ENCODE data around the gene PCYT1A. TPM values are rescaled to one million over a fixed set of nuclear protein-coding genes. Genes with fewer than 3 reads are reported as not detected.
A peak's percentile ranks its signal among the peaks of the same experiment; 100 is the strongest.

Gene PCYT1A
- total and polyA plus RNA-seq, 10 of the 15 experiments (the other 5 are each of a cell fraction or from before 2014, with no cell fraction given), result 10.8 to 64.3 (median 48.6) TPM

GRCh38 chr3:196287440-196288140 lies at the start of gene PCYT1A (continued):
- TF ChIP-seq ZZZ3 (IDR thresholded peaks at IDR 0.05; ENCODE audit: control insufficient read depth, insufficient read length, low read depth), result no peak
- TF ChIP-seq SREBF2 (IDR thresholded peaks at IDR 0.05; ENCODE audit: low read length), result no peak
- TF ChIP-seq GABPA (IDR thresholded peaks at IDR 0.05; ENCODE audit: low read depth), result peak; percentile 97
- TF ChIP-seq POLR2AphosphoS5 (IDR thresholded peaks at IDR 0.05; ENCODE audit: low read length), result peak; percentile 81
- TF ChIP-seq IKZF2 (IDR thresholded peaks at IDR 0.05), result peak; percentile 60 to 79
- TF ChIP-seq, protein P1, sequence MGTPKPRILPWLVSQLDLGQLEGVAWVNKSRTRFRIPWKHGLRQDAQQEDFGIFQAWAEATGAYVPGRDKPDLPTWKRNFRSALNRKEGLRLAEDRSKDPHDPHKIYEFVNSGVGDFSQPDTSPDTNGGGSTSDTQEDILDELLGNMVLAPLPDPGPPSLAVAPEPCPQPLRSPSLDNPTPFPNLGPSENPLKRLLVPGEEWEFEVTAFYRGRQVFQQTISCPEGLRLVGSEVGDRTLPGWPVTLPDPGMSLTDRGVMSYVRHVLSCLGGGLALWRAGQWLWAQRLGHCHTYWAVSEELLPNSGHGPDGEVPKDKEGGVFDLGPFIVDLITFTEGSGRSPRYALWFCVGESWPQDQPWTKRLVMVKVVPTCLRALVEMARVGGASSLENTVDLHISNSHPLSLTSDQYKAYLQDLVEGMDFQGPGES (IDR thresholded peaks at IDR 0.05), result no peak
- 0 out of 2 replicates have a peak, but pooled peaks have one; percentile 38 for TF ChIP-seq HSF1 (IDR thresholded peaks at IDR 0.05; ENCODE audit: low read depth, low read length)
- TF ChIP-seq HCFC1 (IDR thresholded peaks at IDR 0.05; ENCODE audit: low read length), result peak; percentile 64
- TF ChIP-seq TAF1 (IDR thresholded peaks at IDR 0.05; ENCODE audit: borderline replicate concordance, low read depth, low read length), result peak; percentile 80
- no peak for TF ChIP-seq ATF3 (IDR thresholded peaks at IDR 0.05; ENCODE audit: borderline replicate concordance, extremely low read depth, low read depth, low read length)
- peak; percentile 57; the same call in 1 of the 2 replicates for TF ChIP-seq ELK1 (IDR thresholded peaks at IDR 0.05; ENCODE audit: low read depth, low read length)
- TF ChIP-seq NR2C1 (IDR thresholded peaks at IDR 0.05), result peak; percentile 76
- peak; percentile 90 for TF ChIP-seq HDGF (IDR thresholded peaks at IDR 0.05)
- 0 out of 2 replicates have a peak, but pooled peaks have one; percentile 19 for TF ChIP-seq TARDBP (IDR thresholded peaks at IDR 0.05; ENCODE audit: borderline replicate concordance)
- TF ChIP-seq POU2F2 (IDR thresholded peaks at IDR 0.05; ENCODE audit: borderline replicate concordance, low read depth, low read length), result peak; percentile 84
- no peak for TF ChIP-seq PAX5 (IDR thresholded peaks at IDR 0.05; ENCODE audit: borderline replicate concordance, low read depth, low read length)
- no peak for TF ChIP-seq BCLAF1 (IDR thresholded peaks at IDR 0.05)
- no peak for TF ChIP-seq USF2 (IDR thresholded peaks at IDR 0.05; ENCODE audit: borderline replicate concordance, low read depth, low read length)
- no peak; the same call in 1 of the 2 replicates for TF ChIP-seq TCF12 (IDR thresholded peaks at IDR 0.05; ENCODE audit: low read depth, low read length)

All from GM12878 (cell line).